Liver (tissue), 9 donors: ENCODE measurements around the gene PLCXD3. TPM values are rescaled to one million over a fixed set of nuclear protein-coding genes. Genes with fewer than 3 reads are reported as not detected.

Source experiments
- DNase-seq: peaks from one replicate; pipeline ENCODE4 v3.0.0-alpha.2; 2017; ENCODE audit warnings: low spot score
- H3K27ac ChIP-seq, 2 donors: one replicate each; pipeline ENCODE4 v1.7.0; 2013; ENCODE audit warnings: inconsistent platforms in 2 of 2, low read length in 2 of 2, control low read depth in 1 of 2, low read depth in 1 of 2, mild to moderate bottlenecking in 1 of 2
- H3K27me3 ChIP-seq, 4 donors: one replicate each; pipeline versions ENCODE4 v1.6.1 to v1.7.0; 2013; ENCODE audit warnings: low read length in 3 of 4, inconsistent platforms in 1 of 4, mild to moderate bottlenecking in 1 of 4, moderate library complexity in 1 of 4; ENCODE audit not compliant: control insufficient read depth in 4 of 4, insufficient read depth in 4 of 4
- H3K36me3 ChIP-seq, 4 donors: one replicate each; pipeline versions ENCODE4 v1.6.1 to v1.7.0; 2013; ENCODE audit warnings: low read length in 3 of 4, mild to moderate bottlenecking in 3 of 4, low read depth in 1 of 4, moderate library complexity in 1 of 4; ENCODE audit not compliant: control insufficient read depth in 4 of 4, insufficient read depth in 3 of 4
- H3K4me1 ChIP-seq, 4 donors: one replicate each; pipeline versions ENCODE4 v1.6.1 to v1.7.0; 2013; ENCODE audit warnings: low read length in 3 of 4, mild to moderate bottlenecking in 3 of 4, moderate library complexity in 1 of 4; ENCODE audit not compliant: control insufficient read depth in 4 of 4, insufficient read depth in 4 of 4
- H3K4me3 ChIP-seq, 3 donors: one replicate each; pipeline versions ENCODE4 v1.6.1 to v1.7.0; 2013; ENCODE audit warnings: low read length in 3 of 3, control low read depth in 1 of 3, low read depth in 1 of 3, mild to moderate bottlenecking in 1 of 3
- H3K9ac ChIP-seq, 2 donors: one replicate each; pipeline ENCODE4 v1.7.0; 2013; ENCODE audit warnings: low read length in 2 of 2, mild to moderate bottlenecking in 2 of 2, moderate library complexity in 2 of 2, control low read depth in 1 of 2, low read depth in 1 of 2
- H3K9me3 ChIP-seq, 4 donors: one replicate each; pipeline versions ENCODE4 v1.6.1 to v1.7.0; 2013; ENCODE audit warnings: low read length in 3 of 4; ENCODE audit not compliant: control insufficient read depth in 4 of 4
- ATF3 ChIP-seq: IDR thresholded peaks from 2 replicates; pipeline ENCODE4 v1.6.1; 2016; ENCODE audit warnings: antibody characterized with exemption
- CTCF ChIP-seq: fragments of 150-350 bp; IDR thresholded peaks from 2 replicates; pipeline ENCODE4 v1.5.1; 2017; ENCODE audit warnings: improper control_type of control experiment, low read depth, low read length; ENCODE audit not compliant: missing input control
- EGR1 ChIP-seq, 2 donors: IDR thresholded peaks; 2 replicates each; pipeline ENCODE4 v1.6.1; 2016 to 2018; ENCODE audit warnings: antibody characterized with exemption in 2 of 2, low read depth in 2 of 2
- FOXA1 ChIP-seq: IDR thresholded peaks from 2 replicates; pipeline ENCODE4 v1.6.1; 2016; ENCODE audit warnings: antibody characterized with exemption
- FOXA2 ChIP-seq: IDR thresholded peaks from 2 replicates; pipeline ENCODE4 v1.6.1; 2016; ENCODE audit warnings: antibody characterized with exemption
- GABPA ChIP-seq, 2 donors: IDR thresholded peaks in 1 of 2; conservative IDR thresholded peaks in 1 of 2; 2 replicates each; pipeline ENCODE4 v1.6.1; 2016; ENCODE audit warnings: antibody characterized with exemption in 2 of 2, mild to moderate bottlenecking in 1 of 2, moderate library complexity in 1 of 2
- HNF4A ChIP-seq, 2 donors: conservative IDR thresholded peaks; 2 replicates each; pipeline ENCODE4 v1.6.1; 2016; ENCODE audit warnings: antibody characterized with exemption in 2 of 2, mild to moderate bottlenecking in 2 of 2
- HNF4G ChIP-seq: IDR thresholded peaks from 2 replicates; pipeline ENCODE4 v1.6.1; 2016; ENCODE audit warnings: antibody characterized with exemption
- JUND ChIP-seq, 2 donors: IDR thresholded peaks; 2 replicates each; pipeline ENCODE4 v1.6.1; 2016; ENCODE audit warnings: antibody characterized with exemption in 2 of 2
- MAX ChIP-seq: IDR thresholded peaks from 2 replicates; pipeline ENCODE4 v1.6.1; 2016; ENCODE audit warnings: antibody characterized with exemption
- NR2F2 ChIP-seq: IDR thresholded peaks from 2 replicates; pipeline ENCODE4 v1.6.1; 2016; ENCODE audit warnings: antibody characterized with exemption
- RAD21 ChIP-seq, 2 donors: IDR thresholded peaks; 2 replicates each; pipeline ENCODE4 v1.6.1; 2016; ENCODE audit warnings: antibody characterized with exemption in 2 of 2, mild to moderate bottlenecking in 2 of 2
- REST ChIP-seq: IDR thresholded peaks from 2 replicates; pipeline ENCODE4 v1.6.1; 2016; ENCODE audit warnings: antibody characterized with exemption, mild to moderate bottlenecking
- RXRA ChIP-seq, 2 donors: IDR thresholded peaks; 2 replicates each; pipeline ENCODE4 v1.6.1; 2017 to 2018; ENCODE audit warnings: antibody characterized with exemption in 2 of 2, mild to moderate bottlenecking in 1 of 2
- SP1 ChIP-seq: IDR thresholded peaks from 2 replicates; pipeline ENCODE4 v1.6.1; 2018; ENCODE audit warnings: antibody characterized with exemption, mild to moderate bottlenecking
- TAF1 ChIP-seq: conservative IDR thresholded peaks from 2 replicates; pipeline ENCODE4 v1.6.1; 2016; ENCODE audit warnings: antibody characterized with exemption, mild to moderate bottlenecking
- YY1 ChIP-seq: IDR thresholded peaks from 2 replicates; pipeline ENCODE4 v1.6.1; 2016; ENCODE audit warnings: antibody characterized with exemption, mild to moderate bottlenecking
- ZBTB33 ChIP-seq: IDR thresholded peaks from 2 replicates; pipeline ENCODE4 v1.6.1; 2016; ENCODE audit warnings: antibody characterized with exemption
- WGBS: extraction: QIAGEN DNeasy Blood & Tissue Kit; methylation state at CpG from one replicate; pipeline ENCODE4 v1.1.7; 2013; 5-methylcytosine and 5-hydroxymethylcytosine counted together
- polyA plus RNA-seq, 2 donors: library from polyadenylated mRNA; stranded (reverse) in 1 of 2; unstranded in 1 of 2; fragments of 200-250 nt in 1 of 2; fragments of >200 nt in 1 of 2; fragmentation: Nextera tagmentation in 1 of 2; extraction: Ambion mirVana in 1 of 2; gene quantifications; one replicate each; pipeline versions ENCODE4 v1.2.1 to v1.2.3, GENCODE V29; 2013 to 2015
- total RNA-seq, 2 donors: library from RNA; depleted of rRNA; stranded (reverse); fragments of >200 nt; gene quantifications; one replicate each; pipeline ENCODE4 v1.2.3, GENCODE V29; 2014
- donor health status: healthy.
- donor health status: healthy.
- donor health status: healthy.
- donor health status: healthy.
- donor health status: healthy.

The PLCXD3 gene
- total and polyA plus RNA-seq, 4 donors: 0.05 to 2.4 (median 0.58) TPM

GRCh38 chr5:41336471-41336870, 173.9 kb downstream of the PLCXD3 start:
- DNase-seq: no peak
- TF ChIP-seq EGR1 (IDR thresholded peaks at IDR 0.05; ENCODE audit: low read depth in 2 of 2) (no peak), RXRA (IDR thresholded peaks at IDR 0.05) (no peak), RAD21 (IDR thresholded peaks at IDR 0.05) (no peak), CTCF (no peak)
- Histone ChIP-seq H3K9me3 (no peaks in the 10 kb centered on the region), H3K27me3 (no peaks in the 10 kb centered on the region), H3K36me3 (no peaks in the 10 kb centered on the region), H3K27ac (no peak overlapping the region), H3K9ac (no peak overlapping the region), H3K4me1 (no peaks in the 10 kb centered on the region), H3K4me3 (no peak overlapping the region)
- WGBS: 93% methylated on average over 1 of the region's 1 CpG

GRCh38 chr5:41335596-41336181, 174.7 kb downstream of the PLCXD3 start:
- H3K36me3 ChIP-seq: no peaks in the 10 kb centered on the region
- DNase-seq: no peak
- no peaks in the 10 kb centered on the region for H3K27me3 ChIP-seq
- no peak overlapping the region for H3K4me3 ChIP-seq
- no peak for TF ChIP-seq JUND (IDR thresholded peaks at IDR 0.05)
- no peak for TF ChIP-seq YY1
- TF ChIP-seq HNF4G: no peak
- no peak for TF ChIP-seq HNF4A (conservative IDR thresholded peaks at IDR 0.05)
- no peak for TF ChIP-seq GABPA (IDR thresholded peaks at IDR 0.05 in 1 of 2, conservative IDR thresholded peaks at IDR 0.05 in 1 of 2)
- TF ChIP-seq SP1: no peak
- TF ChIP-seq RXRA (IDR thresholded peaks at IDR 0.05): no peak
- TF ChIP-seq FOXA1: no peak
- no peak for TF ChIP-seq NR2F2
- TF ChIP-seq ATF3: no peak
- TF ChIP-seq RAD21 (IDR thresholded peaks at IDR 0.05): no peak
- TF ChIP-seq TAF1: no peak
- no peak for TF ChIP-seq EGR1 (IDR thresholded peaks at IDR 0.05; ENCODE audit: low read depth in 2 of 2)
- TF ChIP-seq ZBTB33: no peak
- no peak for TF ChIP-seq MAX
- no peak for TF ChIP-seq FOXA2
- TF ChIP-seq CTCF: no peak
- TF ChIP-seq REST: no peak
- H3K4me1 ChIP-seq: no peaks in the 10 kb centered on the region
- WGBS: 75% methylated on average over 4 of the region's 4 CpGs
- no peaks in the 10 kb centered on the region for H3K9me3 ChIP-seq
- no peak overlapping the region for H3K9ac ChIP-seq
- H3K27ac ChIP-seq: no peak overlapping the region
